WI38 (cell line): Measurements from ENCODE around the gene SIAH3.

ENCODE experiments used
- H3K4me3 ChIP-seq: 2 replicates; pipeline ENCODE4 v1.5.1; 2011; ENCODE audit warnings: low read depth, mild to moderate bottlenecking, control low read depth, low read length
- CTCF ChIP-seq: IDR thresholded peaks from 2 replicates; pipeline ENCODE4 v1.5.1; 2012; ENCODE audit warnings: low read depth, mild to moderate bottlenecking, control low read depth, low read length

SIAH3 gene

GRCh38 chr13:45796426-45797235 lies 54.9 kb downstream of the SIAH3 start:
- TF ChIP-seq CTCF: no peak
- H3K4me3 ChIP-seq: no peak overlapping the region

GRCh38 chr13:45792827-45793303 lies 58.7 kb downstream of the SIAH3 start:
- TF ChIP-seq CTCF: no peak

GRCh38 chr13:45788011-45788410 lies 63.5 kb downstream of the SIAH3 start:
- TF ChIP-seq CTCF: no peak
- no peak overlapping the region for H3K4me3 ChIP-seq

More at GRCh38 chr13:45792827-45793303, 58.7 kb downstream of the SIAH3 start:
- no peak overlapping the region for H3K4me3 ChIP-seq

DNA sequence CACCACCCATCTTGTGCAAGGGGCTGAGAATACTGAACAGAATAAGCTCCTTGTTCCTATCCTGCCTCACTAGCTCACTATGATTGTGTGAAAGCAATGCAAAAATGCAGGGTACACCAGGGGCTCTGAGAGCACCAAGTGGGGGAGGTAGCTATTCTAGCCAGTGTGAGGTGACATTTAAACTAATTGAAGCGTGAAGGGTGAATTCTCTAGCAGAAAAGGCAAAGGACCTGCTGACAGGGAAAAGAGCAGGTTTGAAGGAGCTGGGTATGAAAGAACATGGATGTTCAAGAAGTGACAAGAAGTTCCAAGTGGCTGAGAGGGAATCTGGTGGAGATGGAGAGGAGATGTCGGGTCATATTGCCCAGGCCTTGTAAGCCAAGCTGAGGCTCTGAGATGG lies 64.2 kb downstream of the SIAH3 start:
- no peak for TF ChIP-seq CTCF
- no peak overlapping the region for H3K4me3 ChIP-seq

- H3K4me3 ChIP-seq: no peak overlapping the region
- TF ChIP-seq CTCF: no peak
These were observed 65.1 kb downstream of the SIAH3 start for GRCh38 chr13:45786293-45786920.

- H3K4me3 ChIP-seq: no peak overlapping the region
- no peak for TF ChIP-seq CTCF
These were observed 66.5 kb downstream of the SIAH3 start for GRCh38 chr13:45784755-45785675.
